ENCODE results near the gene CHRND.
"Not testable (repeated sequence)": the region's sequence is repeated elsewhere in the genome, so short reads cannot be mapped to it uniquely, and the experiment has no call there.

Gene CHRND

GRCh38 chr2:232541961-232542714 lies 16.2 kb downstream of the CHRND start:
- no peak for DNase-seq

GRCh38 chr2:232542715-232543467 lies 16.9 kb downstream of the CHRND start:
- no peak for DNase-seq

- no peak for DNase-seq
These were observed 17.5 kb downstream of the CHRND start for GRCh38 chr2:232543491-232543890.

GRCh38 chr2:232543928-232544631 lies 18.1 kb downstream of the CHRND start:
- no peak for DNase-seq

GRCh38 chr2:232544674-232545073 lies 18.7 kb downstream of the CHRND start:
- DNase-seq: no peak

- DNase-seq: peak in 3 of 51 donors; percentile 25 to 35 (median 35)
These were observed 19.8 kb downstream of the CHRND start for GRCh38 chr2:232545511-232546375.

GRCh38 chr2:232547991-232548390 lies 22.0 kb downstream of the CHRND start:
- DNase-seq: no peak

- DNase-seq: no peak
These were observed 23.8 kb downstream of the CHRND start for GRCh38 chr2:232549655-232550353.

GRCh38 chr2:232550354-232551249 lies 24.6 kb downstream of the CHRND start, which contains the start of the genes EIF4E2 and TIGD1:
Gene EIF4E2, plus strand, starts transcription at chr2:232550689. Its CDS starts 36 bp downstream, at chr2:232550725.
Gene TIGD1, minus strand, starts transcription at chr2:232550557. Its CDS starts 675 bp downstream, at chr2:232549882.
- peak; percentile 69 to 97 (median 92) for DNase-seq

- no peak for DNase-seq
These were observed 25.3 kb downstream of the CHRND start for GRCh38 chr2:232551250-232551638.

GRCh38 chr2:232551776-232552175 lies 25.8 kb downstream of the CHRND start:
- no peak for DNase-seq

- DNase-seq: no peak
These were observed 30.5 kb downstream of the CHRND start for GRCh38 chr2:232556426-232556825.

- DNase-seq: no peak
These were observed 36.7 kb downstream of the CHRND start for GRCh38 chr2:232562515-232563151.

- DNase-seq: no peak
These were observed 37.6 kb downstream of the CHRND start for GRCh38 chr2:232563580-232563979.

GRCh38 chr2:232567721-232568120 lies 41.8 kb downstream of the CHRND start:
- DNase-seq: no peak

GRCh38 chr2:232568161-232568560 lies 42.2 kb downstream of the CHRND start:
- peak in 1 of 51 donors; percentile 35 for DNase-seq

- DNase-seq: no peak
These were observed 43.6 kb downstream of the CHRND start for GRCh38 chr2:232569541-232569940.

- not testable (repeated sequence) for DNase-seq
These were observed 44.5 kb downstream of the CHRND start for GRCh38 chr2:232570481-232570880.

- DNase-seq: peak in 6 of 51 donors; percentile 7 to 33 (median 25)
These were observed 45.1 kb downstream of the CHRND start for GRCh38 chr2:232571026-232571474.
